ENCODE results near the gene GET4.
"Not testable (repeated sequence)": the region's sequence is repeated elsewhere in the genome, so short reads cannot be mapped to it uniquely, and the experiment has no call there.

Gene GET4

DNA sequence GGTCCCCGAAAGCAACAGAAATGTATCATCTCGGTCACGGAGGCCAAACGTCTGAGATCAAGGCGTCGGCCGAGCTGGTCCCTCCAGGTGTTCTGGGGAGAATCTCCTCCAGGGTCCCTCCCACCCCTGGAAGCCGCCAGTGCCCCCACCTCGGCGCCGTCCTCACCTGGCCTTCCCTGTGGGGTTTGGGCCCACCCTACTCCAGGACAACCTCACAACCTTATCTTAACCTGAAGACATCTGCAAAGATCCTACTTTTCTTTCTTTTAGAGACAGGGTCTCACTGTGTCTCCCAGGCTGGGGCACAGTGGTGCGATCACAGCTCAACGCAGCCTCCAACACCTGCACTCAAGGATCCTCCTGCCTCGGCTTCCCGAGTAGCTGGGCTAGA lies 44.7 kb downstream of the GET4 start:
- no peak overlapping the region for H3K4me3 ChIP-seq (ENCODE audit: insufficient read depth, low read depth, low read length)
- no peaks in the 10 kb centered on the region for H3K36me3 ChIP-seq (ENCODE audit: control insufficient read depth, insufficient read depth, low read length)
- no peaks in the 10 kb centered on the region for H3K9me3 ChIP-seq (ENCODE audit: control insufficient read depth, low read length)
- no peaks in the 10 kb centered on the region for H3K27me3 ChIP-seq (ENCODE audit: control insufficient read depth, insufficient read depth, low read length, poor library complexity, severe bottlenecking)
- WGBS, 2 experiments, result 92% methylated on average over 15 of the region's 15 CpGs
- no peak overlapping the region for H3K27ac ChIP-seq (ENCODE audit: insufficient read depth, low read depth, low read length, poor library complexity, severe bottlenecking)
- peaks cover 4% of the 10 kb centered on the region for H3K4me1 ChIP-seq (ENCODE audit: control insufficient read depth, insufficient read depth, low read length)

DNA sequence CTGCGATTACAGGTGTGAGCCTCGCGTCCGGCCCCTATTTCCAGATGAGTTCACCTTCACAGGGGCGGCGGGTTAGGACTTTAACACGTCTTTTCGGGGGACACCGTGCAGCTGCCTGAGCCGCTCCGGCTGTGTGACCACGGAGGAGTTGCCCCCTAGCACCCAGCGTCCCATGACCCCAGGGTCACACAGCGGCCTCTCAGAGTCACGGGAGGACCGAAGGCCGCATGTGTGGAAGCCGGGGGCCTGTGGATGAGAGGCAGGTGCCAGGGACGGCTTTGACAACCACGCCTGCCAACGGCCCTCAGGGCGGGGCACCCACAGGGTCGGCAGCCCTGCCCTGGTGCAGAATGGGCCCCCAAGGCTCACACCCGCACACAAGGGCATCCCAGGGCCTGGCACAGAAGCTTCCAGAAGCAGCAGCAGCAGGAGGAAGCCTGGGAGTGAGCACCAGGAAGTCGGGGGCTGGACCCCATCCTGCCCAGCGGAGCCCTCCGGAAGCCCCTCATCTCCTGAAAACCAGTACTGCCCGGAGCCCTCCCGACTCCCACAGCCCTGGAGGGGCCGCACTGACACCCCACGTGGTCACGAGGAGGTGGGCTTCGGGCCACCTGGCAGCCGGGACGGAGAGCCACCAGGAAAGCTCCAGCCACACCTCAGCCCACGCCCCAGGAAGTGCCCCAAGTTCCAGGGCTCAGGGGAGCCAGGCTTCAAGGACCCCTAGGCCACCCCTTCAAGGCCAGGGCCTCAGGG lies 45.4 kb downstream of the GET4 start:
- H3K27me3 ChIP-seq (ENCODE audit: control insufficient read depth, insufficient read depth, low read length, poor library complexity, severe bottlenecking), result no peaks in the 10 kb centered on the region
- H3K27ac ChIP-seq (ENCODE audit: insufficient read depth, low read depth, low read length, poor library complexity, severe bottlenecking), result no peak overlapping the region
- 90 to 91% methylated on average over 36 of the region's 36 CpGs for WGBS, 2 experiments
- H3K9me3 ChIP-seq (ENCODE audit: control insufficient read depth, low read length), result no peaks in the 10 kb centered on the region
- no peaks in the 10 kb centered on the region for H3K36me3 ChIP-seq (ENCODE audit: control insufficient read depth, insufficient read depth, low read length)
- H3K4me1 ChIP-seq (ENCODE audit: control insufficient read depth, insufficient read depth, low read length), result peaks cover 4% of the 10 kb centered on the region
- no peak overlapping the region for H3K4me3 ChIP-seq (ENCODE audit: insufficient read depth, low read depth, low read length)

DNA sequence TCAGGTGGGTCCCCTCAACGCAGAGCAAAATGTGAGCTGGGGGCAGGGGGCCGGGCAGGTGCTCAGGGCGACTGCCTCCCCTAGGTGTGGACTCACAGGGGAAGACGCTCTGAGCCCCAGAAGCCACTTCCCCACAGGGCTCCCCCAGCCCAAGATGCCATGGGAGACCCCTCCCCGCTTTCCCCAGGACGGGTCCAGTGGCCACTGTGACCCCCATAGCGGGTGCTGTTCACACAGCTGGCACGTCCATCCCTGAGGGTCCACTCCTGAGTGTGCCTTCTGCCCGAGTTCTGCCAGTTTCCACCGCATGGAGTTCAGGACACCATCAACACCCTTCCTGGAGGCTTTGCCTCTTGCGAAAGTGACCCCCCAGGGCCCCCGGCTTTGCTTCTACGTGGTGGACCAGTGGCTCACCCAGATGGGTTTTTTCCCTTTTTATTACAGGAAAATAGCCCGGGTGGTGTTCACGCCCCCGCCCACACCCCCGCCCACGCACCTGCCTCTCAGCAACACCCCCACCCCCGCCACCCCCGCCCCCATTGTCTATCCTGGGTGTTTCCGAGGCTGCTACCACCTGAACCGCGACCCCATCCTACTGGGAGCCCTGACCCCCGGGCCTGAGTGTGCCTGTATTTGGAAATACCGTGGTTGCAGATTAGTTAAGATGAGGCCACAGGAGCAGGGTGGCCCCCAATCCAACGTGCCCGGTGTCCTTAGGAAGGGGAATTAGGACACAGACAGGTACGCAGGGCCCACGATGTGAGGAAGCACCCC lies 46.2 kb downstream of the GET4 start:
- Histone ChIP-seq H3K27ac (ENCODE audit: insufficient read depth, low read depth, low read length, poor library complexity, severe bottlenecking) (no peak overlapping the region), H3K4me1 (ENCODE audit: control insufficient read depth, insufficient read depth, low read length) (peaks cover 4% of the 10 kb centered on the region), H3K4me3 (ENCODE audit: insufficient read depth, low read depth, low read length) (no peak overlapping the region), H3K9me3 (ENCODE audit: control insufficient read depth, low read length) (no peaks in the 10 kb centered on the region), H3K27me3 (ENCODE audit: control insufficient read depth, insufficient read depth, low read length, poor library complexity, severe bottlenecking) (no peaks in the 10 kb centered on the region), H3K36me3 (ENCODE audit: control insufficient read depth, insufficient read depth, low read length) (no peaks in the 10 kb centered on the region)
- 85% methylated on average over 26 to 28 of the region's 29 CpGs for WGBS, 2 experiments

DNA sequence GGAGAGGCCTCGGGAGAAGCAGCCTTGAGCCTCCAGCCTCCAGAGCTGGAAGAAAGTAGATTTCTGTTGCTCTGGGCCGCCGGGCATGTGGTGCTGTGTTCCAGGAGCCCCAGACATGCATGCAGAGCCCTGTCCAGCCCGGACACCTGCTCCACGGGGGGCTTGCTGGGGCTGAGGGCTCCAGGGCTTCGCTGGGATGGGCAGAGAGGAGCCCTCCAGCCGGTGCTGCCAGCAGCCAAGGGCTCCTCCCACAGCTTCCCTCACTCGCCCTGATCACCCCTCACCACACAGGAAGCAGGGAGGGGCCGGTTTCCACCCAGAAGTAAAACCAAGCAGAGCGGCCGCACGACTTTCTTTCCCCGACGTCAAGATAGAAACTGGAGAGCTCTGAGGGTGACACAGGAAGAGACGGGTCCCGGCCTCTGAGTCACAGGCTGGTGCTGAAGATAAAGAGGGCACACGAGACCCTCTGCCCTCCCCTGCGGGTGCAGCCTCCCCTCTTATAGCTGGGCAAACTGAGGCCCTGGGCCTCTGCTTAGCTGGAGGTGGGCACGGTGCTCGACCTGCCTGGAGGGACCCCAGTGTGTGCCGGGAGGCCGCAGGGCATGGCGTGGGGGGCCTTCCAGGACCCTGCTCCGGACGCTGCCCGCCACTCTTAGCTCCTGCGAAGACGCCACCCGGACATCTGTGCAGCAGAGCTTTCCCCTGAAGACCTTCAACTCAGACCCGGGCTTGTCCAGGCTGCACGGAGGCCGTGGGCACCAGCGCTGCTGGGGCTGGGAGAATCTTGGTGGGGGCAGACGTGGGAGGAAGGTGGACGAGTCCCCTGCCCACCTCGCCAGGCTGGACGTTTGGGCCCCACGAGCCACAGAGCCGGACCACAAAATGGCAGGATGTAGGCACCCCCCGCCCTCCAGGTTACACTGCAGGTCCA lies 47.0 kb downstream of the GET4 start:
- Histone ChIP-seq H3K9me3 (ENCODE audit: control insufficient read depth, low read length) (no peaks in the 10 kb centered on the region), H3K4me1 (ENCODE audit: control insufficient read depth, insufficient read depth, low read length) (peaks cover 4% of the 10 kb centered on the region), H3K4me3 (ENCODE audit: insufficient read depth, low read depth, low read length) (no peak overlapping the region), H3K36me3 (ENCODE audit: control insufficient read depth, insufficient read depth, low read length) (no peaks in the 10 kb centered on the region), H3K27ac (ENCODE audit: insufficient read depth, low read depth, low read length, poor library complexity, severe bottlenecking) (no peak overlapping the region), H3K27me3 (ENCODE audit: control insufficient read depth, insufficient read depth, low read length, poor library complexity, severe bottlenecking) (no peaks in the 10 kb centered on the region)
- 81 to 83% methylated on average over 40 of the region's 40 CpGs for WGBS, 2 experiments

DNA sequence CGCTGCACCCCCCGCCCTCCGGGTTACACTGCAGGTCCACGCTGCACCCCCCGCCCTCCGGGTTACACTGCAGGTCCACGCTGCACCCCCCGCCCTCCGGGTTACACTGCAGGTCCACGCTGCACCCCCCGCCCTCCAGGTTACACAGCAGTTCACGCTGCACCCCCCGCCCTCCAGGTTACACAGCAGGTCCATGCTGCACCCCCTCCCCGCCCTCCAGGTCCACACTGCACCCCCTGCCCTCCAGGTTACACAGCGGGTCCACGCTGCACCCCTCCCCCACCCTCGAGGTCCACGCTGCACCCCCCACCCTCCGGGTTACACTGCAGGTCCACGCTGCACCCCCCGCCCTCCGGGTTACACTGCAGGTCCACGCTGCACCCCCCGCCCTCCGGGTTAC lies 47.7 kb downstream of the GET4 start:
- H3K36me3 ChIP-seq (ENCODE audit: control insufficient read depth, insufficient read depth, low read length); H3K9me3 ChIP-seq (ENCODE audit: control insufficient read depth, low read length); H3K4me1 ChIP-seq (ENCODE audit: control insufficient read depth, insufficient read depth, low read length); H3K4me3 ChIP-seq (ENCODE audit: insufficient read depth, low read depth, low read length); H3K27me3 ChIP-seq (ENCODE audit: control insufficient read depth, insufficient read depth, low read length, poor library complexity, severe bottlenecking); H3K27ac ChIP-seq (ENCODE audit: insufficient read depth, low read depth, low read length, poor library complexity, severe bottlenecking): not testable (repeated sequence)
- 83 to 85% methylated on average over 8 to 17 of the region's 25 CpGs for WGBS, 2 experiments

DNA sequence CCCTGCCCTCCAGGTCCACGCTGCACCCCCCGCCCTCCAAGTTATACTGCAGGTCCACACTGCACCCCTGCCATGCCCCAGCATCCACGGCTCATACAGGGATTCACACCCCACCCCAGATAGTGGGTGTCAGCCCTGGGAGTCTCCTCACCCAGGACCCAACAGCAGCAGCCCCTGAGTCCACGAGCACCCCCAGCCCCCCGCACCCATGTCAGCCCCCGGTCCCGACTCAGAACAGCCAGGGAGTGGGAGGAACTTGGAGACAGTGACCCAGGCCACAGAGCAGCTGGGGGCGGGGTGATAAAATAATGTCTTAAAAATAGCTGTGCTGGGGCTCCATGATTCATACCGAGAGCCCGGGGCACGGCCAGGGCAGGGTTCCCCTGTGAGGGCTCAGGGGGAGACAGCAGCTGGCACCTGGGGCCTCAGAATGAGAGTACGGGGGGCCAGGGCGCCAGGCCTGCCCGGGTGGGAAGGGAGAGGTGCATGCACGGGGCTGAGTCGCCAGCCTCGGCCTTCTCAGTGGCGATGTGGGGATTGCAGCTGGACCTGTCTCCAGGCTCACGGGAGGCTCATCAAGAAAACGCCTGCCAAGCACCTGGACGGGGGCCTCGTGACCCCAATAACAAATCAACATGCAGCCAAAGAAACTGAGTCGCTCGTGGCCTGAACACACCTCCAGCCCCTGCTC lies 48.3 kb downstream of the GET4 start:
- no peak overlapping the region for H3K27ac ChIP-seq (ENCODE audit: insufficient read depth, low read depth, low read length, poor library complexity, severe bottlenecking)
- H3K27me3 ChIP-seq (ENCODE audit: control insufficient read depth, insufficient read depth, low read length, poor library complexity, severe bottlenecking), result no peaks in the 10 kb centered on the region
- no peaks in the 10 kb centered on the region for H3K36me3 ChIP-seq (ENCODE audit: control insufficient read depth, insufficient read depth, low read length)
- 88 to 89% methylated on average over 24 of the region's 24 CpGs for WGBS, 2 experiments
- H3K4me3 ChIP-seq (ENCODE audit: insufficient read depth, low read depth, low read length), result no peak overlapping the region
- peaks cover 4% of the 10 kb centered on the region for H3K4me1 ChIP-seq (ENCODE audit: control insufficient read depth, insufficient read depth, low read length)
- no peaks in the 10 kb centered on the region for H3K9me3 ChIP-seq (ENCODE audit: control insufficient read depth, low read length)

DNA sequence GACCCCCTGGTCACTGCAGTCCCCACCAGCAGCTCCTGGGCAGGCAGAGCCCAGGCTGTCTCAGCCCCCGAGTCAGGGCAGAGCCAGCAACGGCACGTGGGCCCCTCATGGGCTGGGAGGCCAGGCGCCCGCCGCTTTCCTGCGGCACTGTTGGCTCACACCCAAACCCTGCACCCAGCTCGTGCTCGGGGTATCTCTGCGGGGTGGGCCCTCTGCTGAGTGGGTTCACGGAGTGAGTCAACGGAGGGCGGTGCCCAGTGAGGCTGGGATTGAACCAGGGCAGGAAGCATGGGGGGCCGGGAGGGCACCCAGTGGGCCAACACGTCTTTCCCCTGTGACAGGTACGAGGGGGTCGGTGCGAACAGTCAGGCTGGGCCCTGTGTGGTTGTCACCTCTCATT lies 49.2 kb downstream of the GET4 start:
- WGBS, 2 experiments, result 89 to 90% methylated on average over 18 of the region's 18 CpGs
- Histone ChIP-seq H3K4me3 (ENCODE audit: insufficient read depth, low read depth, low read length) (no peak overlapping the region), H3K27ac (ENCODE audit: insufficient read depth, low read depth, low read length, poor library complexity, severe bottlenecking) (no peak overlapping the region), H3K9me3 (ENCODE audit: control insufficient read depth, low read length) (no peaks in the 10 kb centered on the region), H3K36me3 (ENCODE audit: control insufficient read depth, insufficient read depth, low read length) (no peaks in the 10 kb centered on the region), H3K4me1 (ENCODE audit: control insufficient read depth, insufficient read depth, low read length) (peaks cover 4% of the 10 kb centered on the region), H3K27me3 (ENCODE audit: control insufficient read depth, insufficient read depth, low read length, poor library complexity, severe bottlenecking) (no peaks in the 10 kb centered on the region)

DNA sequence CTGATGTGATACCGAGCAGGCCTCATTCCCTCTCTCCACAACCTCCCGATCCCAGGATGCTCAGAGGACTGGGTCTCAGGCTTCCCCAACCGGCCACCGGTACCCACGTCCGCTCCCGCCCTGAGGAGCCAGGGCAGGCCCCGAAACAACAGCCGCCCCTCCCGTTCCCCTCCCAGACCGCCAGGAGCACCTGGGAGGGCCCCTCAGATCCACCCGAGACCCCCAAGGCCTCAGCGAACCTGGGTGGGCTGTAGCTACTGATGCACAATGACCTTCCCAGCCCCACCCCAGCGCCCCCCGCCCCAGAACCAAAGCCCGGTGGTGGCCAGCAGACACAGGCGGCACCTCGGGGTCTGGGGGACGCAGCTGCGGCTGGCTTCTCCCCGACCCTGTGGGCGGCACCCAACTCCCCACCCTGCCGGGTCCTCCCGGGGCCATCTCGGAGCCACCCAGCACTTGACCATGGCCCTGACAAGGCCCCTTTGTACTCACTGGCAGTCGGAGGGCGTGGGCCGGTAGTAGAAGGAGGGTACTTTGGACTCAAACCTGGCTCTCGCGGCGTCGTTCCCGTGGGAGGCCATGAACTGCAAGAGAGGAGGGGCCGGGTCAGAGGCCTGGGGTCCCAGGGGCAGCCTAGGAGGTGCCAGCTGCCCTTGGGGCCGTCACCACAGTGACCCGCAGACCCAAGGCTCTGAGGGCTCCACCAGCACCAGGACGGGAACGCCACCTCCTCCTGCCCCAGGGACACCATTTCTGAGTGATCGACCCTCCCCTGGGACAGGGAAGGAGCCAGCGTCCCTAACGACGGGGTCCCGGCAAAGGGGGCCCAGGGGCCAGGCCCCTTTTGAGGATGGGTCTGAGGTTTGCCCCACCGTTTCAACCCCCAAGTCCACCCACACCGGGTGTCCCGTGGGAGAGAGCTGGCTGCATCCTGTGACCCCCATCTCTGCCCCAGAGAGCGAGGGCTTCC lies 50.0 kb downstream of the GET4 start:
- 89 to 90% methylated on average over 47 of the region's 47 CpGs for WGBS, 2 experiments
- H3K27ac ChIP-seq (ENCODE audit: insufficient read depth, low read depth, low read length, poor library complexity, severe bottlenecking), result no peak overlapping the region
- H3K4me3 ChIP-seq (ENCODE audit: insufficient read depth, low read depth, low read length), result no peak overlapping the region
- no peaks in the 10 kb centered on the region for H3K36me3 ChIP-seq (ENCODE audit: control insufficient read depth, insufficient read depth, low read length)
- no peaks in the 10 kb centered on the region for H3K27me3 ChIP-seq (ENCODE audit: control insufficient read depth, insufficient read depth, low read length, poor library complexity, severe bottlenecking)
- H3K9me3 ChIP-seq (ENCODE audit: control insufficient read depth, low read length), result no peaks in the 10 kb centered on the region
- H3K4me1 ChIP-seq (ENCODE audit: control insufficient read depth, insufficient read depth, low read length), result peaks cover 4% of the 10 kb centered on the region
